Thoracic aorta (tissue), 2 donors: ENCODE data around the gene DNAH3. TPM values are rescaled to one million over a fixed set of nuclear protein-coding genes. Genes with fewer than 3 reads are reported as not detected.
"Not testable (repeated sequence)": the region's sequence is repeated elsewhere in the genome, so short reads cannot be mapped to it uniquely, and the experiment has no call there.

ENCODE experiments used
- ATAC-seq: fragments of 150-250 bp; one replicate; pipeline ENCODE4 v1.8.0; 2017; ENCODE audit warnings: low read depth; ENCODE audit not compliant: insufficient number of reproducible peaks, low FRiP score
- DNase-seq: peaks from one replicate; pipeline ENCODE4 v3.0.0-alpha.2; 2020; ENCODE audit warnings: low spot score
- H3K27ac ChIP-seq, 2 donors: fragments of 200-600 bp; sonication (generic); 1 replicate in 1 of 2; 2 replicates in 1 of 2; pipeline ENCODE4 v1.5.1; 2016; ENCODE audit warnings: mild to moderate bottlenecking in 2 of 2, moderate library complexity in 2 of 2
- H3K27me3 ChIP-seq: fragments of 200-600 bp; sonication (generic); replicated peaks from 2 replicates; pipeline ENCODE4 v1.6.0; 2016; ENCODE audit warnings: mild to moderate bottlenecking; ENCODE audit not compliant: insufficient read depth
- H3K36me3 ChIP-seq: fragments of 200-600 bp; sonication (generic); one replicate; pipeline ENCODE4 v1.5.1; 2016
- H3K4me1 ChIP-seq, 2 donors: fragments of 200-600 bp; sonication (generic); 1 replicate in 1 of 2; 2 replicates in 1 of 2; pipeline versions ENCODE4 v1.5.1 to v1.6.0; 2016; ENCODE audit warnings: low read depth in 2 of 2, mild to moderate bottlenecking in 1 of 2; ENCODE audit not compliant: control insufficient read depth in 1 of 2
- H3K4me3 ChIP-seq: fragments of 200-600 bp; sonication (generic); 2 replicates; pipeline ENCODE4 v1.5.1; 2016; ENCODE audit warnings: mild to moderate bottlenecking
- H3K9me3 ChIP-seq: fragments of 200-600 bp; sonication (generic); 2 replicates; pipeline ENCODE4 v1.5.1; 2016
- CTCF ChIP-seq: fragments of 200-600 bp; sonication (generic); IDR thresholded peaks from one replicate; pipeline ENCODE4 v1.5.1; 2019; ENCODE audit warnings: antibody characterized with exemption
- total RNA-seq, 2 donors: library from RNA; depleted of rRNA; stranded (reverse); fragments of >200 nt; gene quantifications; one replicate each; pipeline versions ENCODE4 v1.1.0 to v1.2.3, GENCODE V29; 2016

The DNAH3 gene
- total RNA-seq, 2 donors from 2014 or later: not detected

GRCh38 chr16:20949660-20950059 is 201.0 kb downstream of the DNAH3 start:
- ATAC-seq (no peak), DNase-seq (no peak)
- Histone ChIP-seq H3K4me3 (no peak overlapping the region), H3K9me3 (no peaks in the 10 kb centered on the region), H3K27ac (no peak overlapping the region), H3K27me3 (no peaks in the 10 kb centered on the region), H3K36me3 (no peaks in the 10 kb centered on the region), H3K4me1 (peaks cover 0 to 9% of the 10 kb centered on the region in 2 donors)
- TF ChIP-seq CTCF: no peak

GRCh38 chr16:20948444-20948843 is 202.2 kb downstream of the DNAH3 start:
- Histone ChIP-seq H3K4me3 (no peak overlapping the region), H3K36me3 (no peaks in the 10 kb centered on the region), H3K4me1 (peaks cover 0 to 9% of the 10 kb centered on the region in 2 donors), H3K27me3 (no peaks in the 10 kb centered on the region), H3K27ac (no peak overlapping the region), H3K9me3 (no peaks in the 10 kb centered on the region)
- DNase-seq: no peak
- no peak for ATAC-seq
- TF ChIP-seq CTCF: no peak

GRCh38 chr16:20946015-20946629 is 204.5 kb downstream of the DNAH3 start:
- ATAC-seq (no peak), DNase-seq (no peak)
- Histone ChIP-seq H3K27ac (no peak overlapping the region), H3K27me3 (no peaks in the 10 kb centered on the region), H3K36me3 (no peaks in the 10 kb centered on the region), H3K4me3 (no peak overlapping the region), H3K4me1 (no peaks in the 10 kb centered on the region), H3K9me3 (no peaks in the 10 kb centered on the region)
- no peak for TF ChIP-seq CTCF

GRCh38 chr16:20945575-20945875 is 205.1 kb downstream of the DNAH3 start:
- DNase-seq, H3K36me3 ChIP-seq, H3K4me1 ChIP-seq, H3K27me3 ChIP-seq, ATAC-seq, H3K9me3 ChIP-seq, H3K4me3 ChIP-seq, H3K27ac ChIP-seq: not testable (repeated sequence)

- TF ChIP-seq CTCF: no peak
- no peak overlapping the region for H3K27ac ChIP-seq
- H3K27me3 ChIP-seq: no peaks in the 10 kb centered on the region
- H3K4me3 ChIP-seq: no peak overlapping the region
- no peaks in the 10 kb centered on the region for H3K9me3 ChIP-seq
- no peak for ATAC-seq
- no peak for DNase-seq
- no peaks in the 10 kb centered on the region for H3K36me3 ChIP-seq
- H3K4me1 ChIP-seq: no peaks in the 10 kb centered on the region
Observed at GRCh38 chr16:20944861-20945574, 205.6 kb downstream of the DNAH3 start.

- H3K9me3 ChIP-seq: no peaks in the 10 kb centered on the region
- H3K27ac ChIP-seq: no peak overlapping the region
- no peak for TF ChIP-seq CTCF
- DNase-seq (no peak), ATAC-seq (no peak)
- no peaks in the 10 kb centered on the region for H3K36me3 ChIP-seq
- H3K4me3 ChIP-seq: no peak overlapping the region
- no peaks in the 10 kb centered on the region for H3K27me3 ChIP-seq
- H3K4me1 ChIP-seq: no peaks in the 10 kb centered on the region
Observed at GRCh38 chr16:20942256-20942655, 208.4 kb downstream of the DNAH3 start.
